ENCODE measurements around the gene RPL38.

Gene RPL38

DNA sequence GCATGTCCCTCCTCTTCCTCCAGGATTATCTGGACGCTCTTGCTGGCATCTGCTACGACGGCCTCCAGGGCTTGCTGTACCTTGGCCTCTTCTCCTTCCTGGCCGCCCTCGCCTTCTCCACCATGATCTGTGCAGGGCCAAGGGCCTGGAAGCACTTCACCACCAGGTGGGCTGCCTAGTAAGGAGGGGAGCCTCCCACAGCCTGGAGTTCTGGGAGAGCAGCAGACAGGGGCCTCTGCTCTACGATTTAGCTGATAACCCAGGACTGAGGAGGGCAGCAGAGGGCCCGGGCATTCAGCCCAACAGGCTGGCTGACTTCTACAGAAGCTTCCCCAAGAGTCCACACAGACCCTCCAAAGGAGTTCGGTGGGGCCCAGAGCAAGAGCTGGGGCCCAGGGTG is 48.7 kb downstream of the RPL38 start:
- DNase-seq = no peak

DNA sequence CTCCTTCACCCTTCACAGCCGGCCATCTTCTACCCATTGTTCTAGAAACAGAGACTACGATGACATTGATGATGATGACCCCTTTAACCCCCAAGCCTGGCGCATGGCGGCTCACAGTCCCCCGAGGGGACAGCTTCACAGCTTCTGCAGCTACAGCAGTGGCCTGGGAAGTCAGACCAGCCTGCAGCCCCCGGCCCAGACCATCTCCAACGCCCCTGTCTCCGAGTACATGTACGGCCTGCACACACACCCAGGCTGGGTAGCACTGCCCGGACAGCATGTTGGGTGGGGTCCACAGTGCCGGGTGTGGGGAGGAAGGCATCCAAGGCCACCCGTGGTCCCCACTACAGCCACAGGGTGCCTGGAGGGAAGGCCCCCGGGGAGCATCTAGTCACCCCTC is 49.6 kb downstream of the RPL38 start:
- DNase-seq = no peak

DNA sequence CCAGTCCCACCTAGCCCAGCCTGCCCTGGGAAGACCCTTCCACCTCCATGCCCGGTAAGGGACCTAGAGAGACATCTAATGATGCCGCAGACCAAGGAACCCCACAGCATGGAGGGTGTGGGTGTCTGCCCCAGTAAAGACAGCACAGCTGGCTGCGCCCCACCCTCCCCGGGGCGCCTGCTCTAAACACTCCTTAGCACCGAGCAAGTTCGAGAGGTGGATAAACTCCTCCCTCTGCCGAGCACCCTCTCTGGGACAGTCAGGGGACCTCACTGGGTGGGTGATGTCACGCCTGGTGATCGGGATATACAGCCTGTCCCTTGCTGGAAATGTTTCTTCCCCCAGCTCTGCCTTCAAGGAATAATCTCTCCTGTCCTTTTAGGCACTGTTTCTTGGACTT is 53.8 kb downstream of the RPL38 start:
- DNase-seq = no peak

DNA sequence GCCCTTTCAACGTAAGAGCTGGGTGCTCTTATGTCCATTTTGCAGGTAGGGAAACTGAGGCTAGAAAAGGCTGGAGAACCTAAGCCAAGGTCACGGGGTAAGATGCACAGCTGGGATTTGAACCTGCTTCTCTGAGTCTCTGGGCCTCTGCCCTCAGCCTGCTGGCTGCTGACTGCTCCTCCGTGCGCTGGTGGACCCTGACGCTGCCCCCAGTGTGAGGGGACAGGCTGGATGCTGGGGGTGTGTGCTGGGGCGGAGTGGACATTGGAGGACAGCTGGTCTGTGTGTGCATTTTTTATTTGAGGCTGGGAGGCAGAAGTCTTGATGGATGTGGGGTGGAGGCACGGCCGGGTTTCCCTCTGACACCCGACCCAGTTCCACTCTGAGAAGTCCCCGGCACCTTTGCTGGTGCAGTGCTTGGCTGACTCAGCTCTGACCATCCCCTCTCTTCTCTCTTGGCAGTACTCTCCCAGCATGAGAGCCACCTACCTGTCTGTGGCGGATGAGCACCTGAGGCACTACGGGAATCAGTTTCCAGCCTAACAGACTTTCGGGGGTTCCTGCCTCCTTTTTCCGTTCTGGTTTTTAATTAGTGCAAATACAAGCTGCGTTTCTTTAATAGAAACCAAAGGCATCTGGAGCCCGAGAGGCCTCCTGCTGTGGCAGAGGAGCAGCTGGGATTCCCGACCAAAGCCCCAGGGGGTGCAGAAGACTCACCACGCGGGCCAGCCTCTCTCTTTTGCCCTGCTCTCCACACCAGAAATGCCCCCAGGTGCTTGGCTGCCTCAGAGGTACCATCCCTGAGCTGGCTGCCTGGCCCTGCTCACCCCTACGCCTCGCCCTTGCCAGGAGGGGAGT is 56.4 kb downstream of the RPL38 start:
- DNase-seq = no peak
